ENCODE measurements around the gene SLC35E4.
A peak's percentile ranks its signal among the peaks of the same experiment; 100 is the strongest.

SLC35E4 gene

GRCh38 chr22:30636226-30637077 is 871 bp downstream of the SLC35E4 start:
- no peaks in the 10 kb centered on the region for H3K36me3 ChIP-seq (ENCODE audit: control insufficient read depth in 4 of 4, insufficient read depth in 4 of 4, low read length in 3 of 4)
- peak overlapping the region; percentile 37 to 81 (median 68) for H3K4me3 ChIP-seq (ENCODE audit: control insufficient read depth in 1 of 7, extremely low read depth in 1 of 7, insufficient read depth in 4 of 7, low read depth in 2 of 7, low read length in 6 of 7)
- POLR2A ChIA-PET, result no interaction called here
- WGBS (ENCODE audit: insufficient coverage), result 70% methylated on average over 39 of the region's 45 CpGs
- H3K27ac ChIP-seq (ENCODE audit: insufficient read depth in 1 of 2, low read depth in 1 of 2, low read length in 2 of 2, poor library complexity in 1 of 2, severe bottlenecking in 2 of 2), result peak overlapping the region in 1 of 2 experiments; percentile 58
- CTCF ChIA-PET, result interaction anchor here (2.0 to 7.6 kb wide), 3 partner anchors 24 to 119 kb away, joined by 7 to 160 read pairs (median 22); no protein-coding TSS in a partner anchor
- no peaks in the 10 kb centered on the region for H3K27me3 ChIP-seq (replicated peaks in 2 of 5; ENCODE audit: control insufficient read depth in 4 of 5, insufficient read depth in 5 of 5, low read length in 4 of 5)
- H3K9me3 ChIP-seq (ENCODE audit: control extremely low read depth in 1 of 5, control insufficient read depth in 4 of 5, insufficient read depth in 2 of 5, low read depth in 1 of 5, low read length in 4 of 5), result peaks cover 0 to 2% (median 0%) of the 10 kb centered on the region in 5 experiments
- H3K4me1 ChIP-seq (ENCODE audit: control extremely low read depth in 1 of 4, control insufficient read depth in 4 of 4, insufficient read depth in 4 of 4, low read length in 3 of 4), result peaks cover 0 to 24% (median 23%) of the 10 kb centered on the region in 4 experiments
- DNase-seq, result peak in 2 of 3 donors; percentile 10 to 18

- POLR2A ChIA-PET, result no interaction called here
Observed at GRCh38 chr22:30637701-30638114, 2.1 kb downstream of the SLC35E4 start.

GRCh38 chr22:30640361-30640760 is 4.8 kb downstream of the SLC35E4 start:
- Histone ChIP-seq H3K36me3 (ENCODE audit: control insufficient read depth in 4 of 4, insufficient read depth in 4 of 4, low read length in 3 of 4) (no peaks in the 10 kb centered on the region), H3K27me3 (replicated peaks in 2 of 5; ENCODE audit: control insufficient read depth in 4 of 5, insufficient read depth in 5 of 5, low read length in 4 of 5) (no peaks in the 10 kb centered on the region), H3K27ac (ENCODE audit: insufficient read depth in 1 of 2, low read depth in 1 of 2, low read length in 2 of 2, poor library complexity in 1 of 2, severe bottlenecking in 2 of 2) (no peak overlapping the region), H3K9me3 (ENCODE audit: control extremely low read depth in 1 of 5, control insufficient read depth in 4 of 5, insufficient read depth in 2 of 5, low read depth in 1 of 5, low read length in 4 of 5) (peaks cover 0 to 2% (median 0%) of the 10 kb centered on the region in 5 experiments), H3K4me1 (ENCODE audit: control extremely low read depth in 1 of 4, control insufficient read depth in 4 of 4, insufficient read depth in 4 of 4, low read length in 3 of 4) (peaks cover 0 to 15% (median 14%) of the 10 kb centered on the region in 4 experiments), H3K4me3 (ENCODE audit: control insufficient read depth in 1 of 7, extremely low read depth in 1 of 7, insufficient read depth in 4 of 7, low read depth in 2 of 7, low read length in 6 of 7) (no peak overlapping the region)
- no peak for DNase-seq
- POLR2A ChIA-PET, result no interaction called here
- CTCF ChIA-PET, result interaction anchor here (1.5 kb wide), 1 partner anchor 114 kb away, joined by 3 read pairs; no protein-coding TSS in a partner anchor
- 100% methylated on average over 3 of the region's 4 CpGs for WGBS (ENCODE audit: insufficient coverage)

More at GRCh38 chr22:30637701-30638114, 2.1 kb downstream of the SLC35E4 start:
- Histone ChIP-seq H3K9me3 (ENCODE audit: control extremely low read depth in 1 of 5, control insufficient read depth in 4 of 5, insufficient read depth in 2 of 5, low read depth in 1 of 5, low read length in 4 of 5) (peaks cover 0 to 2% (median 0%) of the 10 kb centered on the region in 5 experiments), H3K4me1 (ENCODE audit: control extremely low read depth in 1 of 4, control insufficient read depth in 4 of 4, insufficient read depth in 4 of 4, low read length in 3 of 4) (peaks cover 0 to 24% (median 23%) of the 10 kb centered on the region in 4 experiments), H3K36me3 (ENCODE audit: control insufficient read depth in 4 of 4, insufficient read depth in 4 of 4, low read length in 3 of 4) (no peaks in the 10 kb centered on the region), H3K27me3 (replicated peaks in 2 of 5; ENCODE audit: control insufficient read depth in 4 of 5, insufficient read depth in 5 of 5, low read length in 4 of 5) (no peaks in the 10 kb centered on the region), H3K27ac (ENCODE audit: insufficient read depth in 1 of 2, low read depth in 1 of 2, low read length in 2 of 2, poor library complexity in 1 of 2, severe bottlenecking in 2 of 2) (no peak overlapping the region), H3K4me3 (ENCODE audit: control insufficient read depth in 1 of 7, extremely low read depth in 1 of 7, insufficient read depth in 4 of 7, low read depth in 2 of 7, low read length in 6 of 7) (no peak overlapping the region)
- WGBS (ENCODE audit: insufficient coverage), result 89% methylated on average over 1 of the region's 1 CpG
- CTCF ChIA-PET, result interaction anchor here (7.6 kb wide), 1 partner anchor 118 kb away, joined by 160 read pairs; no protein-coding TSS in a partner anchor
- DNase-seq, result no peak

- no peak overlapping the region for H3K4me3 ChIP-seq (ENCODE audit: control insufficient read depth in 1 of 7, extremely low read depth in 1 of 7, insufficient read depth in 4 of 7, low read depth in 2 of 7, low read length in 6 of 7)
- no peaks in the 10 kb centered on the region for H3K36me3 ChIP-seq (ENCODE audit: control insufficient read depth in 4 of 4, insufficient read depth in 4 of 4, low read length in 3 of 4)
- no peak overlapping the region for H3K27ac ChIP-seq (ENCODE audit: insufficient read depth in 1 of 2, low read depth in 1 of 2, low read length in 2 of 2, poor library complexity in 1 of 2, severe bottlenecking in 2 of 2)
- CTCF ChIA-PET, result interaction anchor here (1.5 kb wide), 1 partner anchor 114 kb away, joined by 3 read pairs; no protein-coding TSS in a partner anchor
- WGBS (ENCODE audit: insufficient coverage), result 98% methylated on average over 4 of the region's 4 CpGs
- no peaks in the 10 kb centered on the region for H3K27me3 ChIP-seq (replicated peaks in 2 of 5; ENCODE audit: control insufficient read depth in 4 of 5, insufficient read depth in 5 of 5, low read length in 4 of 5)
- POLR2A ChIA-PET, result no interaction called here
- no peak for DNase-seq
- peaks cover 0 to 2% (median 0%) of the 10 kb centered on the region in 5 experiments for H3K9me3 ChIP-seq (ENCODE audit: control extremely low read depth in 1 of 5, control insufficient read depth in 4 of 5, insufficient read depth in 2 of 5, low read depth in 1 of 5, low read length in 4 of 5)
- peaks cover 0 to 12% (median 10%) of the 10 kb centered on the region in 4 experiments for H3K4me1 ChIP-seq (ENCODE audit: control extremely low read depth in 1 of 4, control insufficient read depth in 4 of 4, insufficient read depth in 4 of 4, low read length in 3 of 4)
Observed at GRCh38 chr22:30640839-30641430, 5.4 kb downstream of the SLC35E4 start.

GRCh38 chr22:30643055-30643875 is 7.7 kb downstream of the SLC35E4 start:
- no peak overlapping the region for H3K4me3 ChIP-seq (ENCODE audit: control insufficient read depth in 1 of 7, extremely low read depth in 1 of 7, insufficient read depth in 4 of 7, low read depth in 2 of 7, low read length in 6 of 7)

GRCh38 chr22:30646518-30647160 is 11.1 kb downstream of the SLC35E4 start:
- no peaks in the 10 kb centered on the region for H3K27me3 ChIP-seq (replicated peaks in 2 of 5; ENCODE audit: control insufficient read depth in 4 of 5, insufficient read depth in 5 of 5, low read length in 4 of 5)
- POLR2A ChIA-PET, result no interaction called here
- no peak overlapping the region for H3K27ac ChIP-seq (ENCODE audit: insufficient read depth in 1 of 2, low read depth in 1 of 2, low read length in 2 of 2, poor library complexity in 1 of 2, severe bottlenecking in 2 of 2)
- H3K4me3 ChIP-seq (ENCODE audit: control insufficient read depth in 1 of 7, extremely low read depth in 1 of 7, insufficient read depth in 4 of 7, low read depth in 2 of 7, low read length in 6 of 7), result no peak overlapping the region
- 97% methylated on average over 21 of the region's 25 CpGs for WGBS (ENCODE audit: insufficient coverage)
- CTCF ChIA-PET, result interaction anchor here (1.3 to 1.7 kb wide), 2 partner anchors 12 to 14 kb away, joined by 5 read pairs; no protein-coding TSS in a partner anchor
- H3K36me3 ChIP-seq (ENCODE audit: control insufficient read depth in 4 of 4, insufficient read depth in 4 of 4, low read length in 3 of 4), result no peaks in the 10 kb centered on the region
- peaks cover 0 to 8% (median 3%) of the 10 kb centered on the region in 4 experiments for H3K4me1 ChIP-seq (ENCODE audit: control extremely low read depth in 1 of 4, control insufficient read depth in 4 of 4, insufficient read depth in 4 of 4, low read length in 3 of 4)
- no peak for DNase-seq
- H3K9me3 ChIP-seq (ENCODE audit: control extremely low read depth in 1 of 5, control insufficient read depth in 4 of 5, insufficient read depth in 2 of 5, low read depth in 1 of 5, low read length in 4 of 5), result no peaks in the 10 kb centered on the region

More at GRCh38 chr22:30643055-30643875, 7.7 kb downstream of the SLC35E4 start:
- Histone ChIP-seq H3K9me3 (ENCODE audit: control extremely low read depth in 1 of 5, control insufficient read depth in 4 of 5, insufficient read depth in 2 of 5, low read depth in 1 of 5, low read length in 4 of 5) (peaks cover 0 to 2% (median 0%) of the 10 kb centered on the region in 5 experiments), H3K27ac (ENCODE audit: insufficient read depth in 1 of 2, low read depth in 1 of 2, low read length in 2 of 2, poor library complexity in 1 of 2, severe bottlenecking in 2 of 2) (no peak overlapping the region), H3K36me3 (ENCODE audit: control insufficient read depth in 4 of 4, insufficient read depth in 4 of 4, low read length in 3 of 4) (no peaks in the 10 kb centered on the region), H3K27me3 (replicated peaks in 2 of 5; ENCODE audit: control insufficient read depth in 4 of 5, insufficient read depth in 5 of 5, low read length in 4 of 5) (no peaks in the 10 kb centered on the region), H3K4me1 (ENCODE audit: control extremely low read depth in 1 of 4, control insufficient read depth in 4 of 4, insufficient read depth in 4 of 4, low read length in 3 of 4) (no peaks in the 10 kb centered on the region)
- ChIA-PET POLR2A (no interaction called here), CTCF (interaction anchor here (1.7 kb wide), 1 partner anchor 9 kb away, joined by 12 read pairs; the partner anchor contains the start of gene SLC35E4)
- DNase-seq, result peak in 1 of 3 donors; percentile 15
- WGBS (ENCODE audit: insufficient coverage), result 94% methylated on average over 16 of the region's 16 CpGs

Data from common myeloid progenitor, CD34-positive (primary cell).